Endometrial microvascular endothelial cells (primary cell): ENCODE measurements around the gene PGBD5. TPM values are rescaled to one million over a fixed set of nuclear protein-coding genes. Genes with fewer than 3 reads are reported as not detected.

ENCODE experiments used
- in situ Hi-C: cut with HindIII; loops from 2 replicates; pipeline ENCODE4 v1.10.0; 2017; ENCODE audit warnings: low sequenced_read_pairs, low pct_unique_long_range_greater_than_20kb; ENCODE audit errors: inconsistent ontology term
- total RNA-seq: library from RNA; depleted of rRNA; stranded (reverse); fragments of >200 nt; gene quantifications from one replicate; pipeline ENCODE4 v1.2.3, GENCODE V29; 2015; ENCODE audit errors: inconsistent ontology term

Gene PGBD5
- total RNA-seq, 1 donor from 2014 or later, result not detected

DNA sequence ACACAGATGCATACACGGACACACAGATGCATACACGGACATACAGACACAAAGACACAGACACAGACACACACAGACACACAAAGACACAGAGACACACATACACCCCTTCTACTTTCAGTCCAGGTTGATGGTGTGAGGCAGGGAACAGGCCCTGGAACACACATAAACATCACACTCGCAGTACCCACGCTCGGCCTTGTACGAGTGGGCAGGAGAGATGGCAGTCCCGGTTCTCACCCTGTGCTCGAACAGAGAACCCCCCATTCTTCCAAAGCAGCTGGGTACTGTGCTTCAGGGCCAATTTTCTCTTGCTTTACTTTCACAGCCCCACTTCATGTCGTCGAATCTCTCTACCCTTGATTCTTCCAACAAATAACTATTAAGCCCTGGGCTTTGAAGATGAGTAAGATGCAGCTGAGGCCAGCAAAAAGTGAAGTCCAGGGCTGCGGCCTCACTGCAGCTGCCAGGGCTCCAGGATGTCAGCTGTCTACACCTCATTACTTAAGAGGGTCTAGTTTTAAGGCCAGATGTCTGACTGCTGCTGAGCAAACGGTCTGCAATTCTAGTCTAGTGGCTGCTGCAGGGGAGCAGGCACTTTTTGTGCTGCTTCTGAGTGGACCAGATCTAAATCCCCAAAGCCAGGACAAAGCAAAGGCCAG is 90.1 kb downstream of the PGBD5 start:
- in situ Hi-C loops, result no loop called here

DNA sequence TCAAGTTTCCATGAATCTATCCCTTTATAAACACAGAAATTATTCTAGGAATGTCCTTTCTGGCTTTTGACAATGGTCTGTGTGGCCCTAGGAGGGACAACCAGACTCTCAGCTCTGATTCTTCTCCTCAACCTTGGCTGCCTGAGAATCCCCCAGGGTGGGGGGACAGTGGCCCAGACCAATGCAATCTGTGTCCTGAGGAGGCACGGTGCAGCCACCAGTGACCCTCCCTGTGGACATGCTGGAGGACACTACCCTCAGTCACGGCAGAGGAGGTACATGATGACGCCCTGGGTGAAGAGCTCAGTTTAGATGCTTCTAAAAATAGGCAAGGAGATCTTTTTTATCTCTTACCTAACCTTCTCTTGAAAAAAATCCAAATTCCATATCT is 91.7 kb downstream of the PGBD5 start:
- in situ Hi-C loops, result no loop called here

DNA sequence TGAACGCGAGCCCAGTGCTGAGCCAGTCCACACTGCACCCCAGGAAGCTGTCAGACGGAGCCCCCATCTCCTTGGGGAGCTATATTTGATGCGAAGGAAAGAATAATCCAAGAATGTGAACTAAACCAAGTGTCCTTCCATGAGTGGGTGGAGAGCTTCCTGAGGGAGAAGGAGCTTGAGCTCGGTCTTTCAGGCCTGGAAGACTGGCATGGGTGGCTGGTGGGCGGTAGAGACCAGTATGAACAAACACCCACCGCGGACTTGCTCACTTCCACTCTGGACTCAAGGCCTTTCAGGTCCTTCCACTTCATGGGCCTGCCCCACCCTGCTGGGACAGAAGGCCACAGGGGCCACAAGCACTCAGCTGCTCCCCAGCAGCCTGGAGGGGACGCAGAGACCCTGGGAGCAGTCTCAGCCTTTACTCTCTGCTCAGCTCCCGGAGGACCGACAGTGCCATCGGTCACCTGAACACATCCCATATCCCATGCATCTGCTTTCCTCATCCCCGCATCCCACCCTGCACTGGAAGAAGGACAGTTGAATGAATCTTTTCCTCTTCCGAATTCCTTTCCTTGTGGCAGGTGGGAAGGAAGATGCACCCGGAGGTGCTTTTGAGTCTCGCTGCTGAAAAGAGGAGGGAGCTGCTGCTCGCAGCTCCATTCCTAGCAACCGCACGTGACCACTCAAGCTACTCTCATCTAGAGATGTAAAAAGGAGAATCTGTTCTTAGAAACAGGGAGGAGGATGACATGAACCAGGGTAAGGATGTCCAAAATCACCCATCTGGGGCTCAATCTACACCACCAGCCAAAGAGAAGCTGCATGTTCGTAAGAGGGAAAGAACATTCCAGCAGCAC is 92.3 kb downstream of the PGBD5 start:
- in situ Hi-C loops, result no loop called here

DNA sequence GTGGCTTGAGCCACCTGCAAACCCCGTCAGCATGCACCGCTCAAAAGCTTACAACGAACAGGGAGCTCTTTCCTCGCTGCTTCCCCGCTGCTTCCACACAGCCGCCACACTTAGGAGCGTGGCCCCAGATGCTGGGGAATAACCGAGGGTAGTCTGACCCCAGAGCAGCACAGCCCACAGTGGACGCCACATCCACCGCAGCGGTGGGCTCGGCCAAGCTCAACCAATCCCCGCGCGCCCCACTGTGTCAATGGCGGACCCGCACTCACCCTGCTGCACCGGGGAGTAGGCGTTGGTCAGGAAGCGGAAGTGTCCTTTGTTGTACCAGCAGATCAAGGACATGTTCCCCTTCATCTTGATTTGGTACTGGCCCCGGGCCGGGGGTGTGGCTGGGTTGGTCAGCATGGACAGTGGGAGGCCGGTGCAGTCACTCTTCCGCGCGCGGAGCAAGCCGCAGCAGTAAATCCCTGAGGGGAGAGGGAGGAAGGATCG is 93.5 kb downstream of the PGBD5 start:
- in situ Hi-C loops, result no loop called here

- in situ Hi-C loops, result no loop called here
Measured at GRCh38 chr1:230332061-230332460, 94.1 kb downstream of the PGBD5 start.

DNA sequence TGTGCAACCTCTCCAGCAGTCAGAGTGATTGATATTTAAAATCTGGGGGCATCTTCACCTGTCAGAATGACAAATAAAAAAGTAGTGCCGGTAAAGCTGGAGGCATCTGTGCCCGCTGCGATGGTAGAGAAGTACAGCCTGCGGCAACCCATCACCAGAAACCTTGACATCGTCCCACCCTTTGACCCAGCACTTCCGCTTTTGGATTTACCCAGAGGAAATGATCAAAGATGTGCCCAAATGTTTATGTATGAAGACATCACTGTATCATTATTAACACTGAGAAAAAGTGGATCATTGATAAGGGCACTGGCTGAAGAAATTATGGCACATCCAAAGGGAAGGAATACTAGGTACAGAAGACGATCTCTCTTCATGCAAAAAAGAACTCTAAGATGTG is 96.0 kb downstream of the PGBD5 start:
- in situ Hi-C loops, result no loop called here

DNA sequence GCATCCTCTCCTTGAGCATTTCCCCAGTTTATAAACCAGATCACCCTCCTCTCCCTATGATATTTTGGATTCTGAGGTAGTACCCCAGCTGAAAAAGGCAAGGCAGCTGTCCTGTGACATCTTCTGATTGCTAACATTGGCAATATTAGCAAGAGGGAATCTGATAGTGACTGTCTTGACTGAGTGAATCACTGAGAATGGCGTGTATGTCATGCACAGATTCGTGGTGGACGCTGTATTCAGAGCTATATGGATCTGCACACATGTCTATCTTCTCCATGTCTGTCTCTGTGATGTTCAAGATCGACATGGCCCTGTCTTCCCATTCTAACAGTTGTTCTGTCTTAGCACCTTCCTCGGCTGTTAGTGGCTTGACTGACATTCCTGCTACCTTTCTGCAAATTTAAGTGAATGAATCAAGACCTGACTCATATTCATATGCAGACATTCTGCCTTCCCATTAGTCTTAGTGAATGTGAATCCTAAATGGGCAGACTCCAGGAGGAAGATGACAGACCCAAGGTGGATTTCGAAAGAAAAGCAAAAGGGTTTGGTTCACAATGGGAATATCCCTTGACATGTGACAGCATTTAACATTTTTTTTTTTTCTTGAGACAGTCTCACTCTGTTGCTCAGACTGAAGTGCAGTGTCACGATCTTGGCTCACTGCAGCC is 97.7 kb downstream of the PGBD5 start:
- in situ Hi-C loops, result no loop called here

- in situ Hi-C loops, result no loop called here
Measured at GRCh38 chr1:230327892-230328284, 98.2 kb downstream of the PGBD5 start.

DNA sequence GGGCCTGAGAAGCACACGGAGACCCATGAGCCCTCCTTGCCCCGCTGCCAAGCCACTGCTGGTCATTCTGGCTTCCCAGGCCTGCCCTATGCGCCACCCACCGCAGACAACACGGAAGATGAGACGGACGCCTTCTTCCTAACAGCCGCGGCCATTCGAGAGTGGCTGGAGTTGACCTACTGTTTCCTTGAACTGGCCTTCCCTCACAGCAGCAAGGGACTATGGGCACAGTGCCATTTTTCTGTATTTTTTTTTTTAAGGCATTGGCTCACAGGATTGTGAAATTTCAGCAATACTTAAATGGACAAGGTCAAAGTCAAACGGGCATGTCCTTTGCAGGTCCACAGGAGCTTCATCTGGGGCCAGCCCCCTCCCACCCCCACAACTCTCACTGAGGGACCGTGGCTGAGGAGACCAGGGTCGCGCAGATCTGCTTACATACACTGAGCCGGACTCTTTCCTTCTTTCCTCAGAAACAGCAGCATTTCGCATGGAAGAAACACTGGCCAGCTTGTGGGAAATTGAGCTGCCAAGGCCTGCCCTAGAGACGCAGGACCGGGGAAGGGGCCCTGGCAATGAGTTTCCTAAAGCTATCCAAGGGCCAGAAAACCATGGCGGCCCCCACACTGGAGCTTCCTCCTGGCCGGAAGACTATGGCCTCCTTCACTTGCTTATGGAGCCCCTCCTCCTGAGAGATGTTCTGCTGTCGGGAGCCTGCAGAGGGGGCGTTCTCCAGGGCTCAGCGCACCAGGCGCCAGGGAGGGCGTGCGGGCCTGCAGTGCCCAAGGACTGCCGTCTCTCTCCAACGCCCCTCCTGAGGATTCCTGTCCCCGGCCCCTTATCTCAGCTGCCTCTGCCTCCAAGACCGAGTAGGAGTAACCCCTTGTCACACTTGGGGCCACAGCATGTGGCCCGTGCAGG is 98.9 kb downstream of the PGBD5 start:
- in situ Hi-C loops, result no loop called here

- in situ Hi-C loops, result loop anchor here (25.0 kb wide), 1 partner anchor 686 kb away; the partner anchor contains the start of genes TAF5L and URB2
Measured at GRCh38 chr1:230323686-230324085, 102.4 kb downstream of the PGBD5 start.

GRCh38 chr1:230322967-230323547 is 103.1 kb downstream of the PGBD5 start:
- in situ Hi-C loops, result loop anchor here (25.0 kb wide), 1 partner anchor 686 kb away; the partner anchor contains the start of genes TAF5L and URB2

DNA sequence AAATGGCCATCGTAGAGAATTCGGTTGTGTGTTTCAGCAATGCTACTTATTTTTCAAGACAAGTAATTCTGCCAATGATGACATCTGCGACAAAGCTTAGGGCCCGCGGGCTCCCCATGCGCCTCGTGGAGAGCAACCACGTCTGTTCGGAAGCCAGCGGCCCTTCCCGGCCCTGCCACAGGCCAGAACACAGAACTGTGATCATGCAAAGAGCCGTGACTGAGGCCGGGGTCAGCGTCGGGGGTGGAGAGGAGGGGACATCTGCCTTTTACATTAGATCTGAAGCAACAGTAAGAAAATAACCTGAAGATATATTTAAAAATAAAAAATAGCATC is 103.7 kb downstream of the PGBD5 start:
- in situ Hi-C loops, result loop anchor here (25.0 kb wide), 1 partner anchor 685 kb away; the partner anchor contains the start of genes TAF5L and URB2

- in situ Hi-C loops, result loop anchor here (25.0 kb wide), 1 partner anchor 685 kb away; the partner anchor contains the start of genes TAF5L and URB2
Measured at GRCh38 chr1:230321741-230322420, 104.3 kb downstream of the PGBD5 start.

GRCh38 chr1:230321341-230321740 is 104.8 kb downstream of the PGBD5 start:
- in situ Hi-C loops, result loop anchor here (25.0 kb wide), 1 partner anchor 684 kb away; the partner anchor contains the start of genes TAF5L and URB2

DNA sequence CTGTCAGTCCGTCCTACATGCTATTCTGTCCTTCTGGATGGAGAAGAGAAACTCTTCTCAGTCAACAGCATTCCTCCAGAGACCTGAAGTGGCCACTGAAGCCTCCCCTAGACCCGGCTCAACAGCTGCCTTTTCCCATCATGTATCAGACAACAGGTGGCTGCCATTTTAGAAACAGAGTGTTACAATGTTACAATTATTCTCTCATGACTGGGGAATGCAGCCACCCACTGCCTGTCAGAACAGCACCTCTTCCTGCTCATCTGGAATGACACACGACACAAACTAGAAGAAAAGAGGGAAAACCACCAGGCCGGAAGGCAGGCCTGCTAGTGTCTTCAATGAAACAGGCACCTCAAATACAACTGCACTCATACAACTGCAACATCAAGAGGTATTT is 105.3 kb downstream of the PGBD5 start:
- in situ Hi-C loops, result loop anchor here (25.0 kb wide), 1 partner anchor 684 kb away; the partner anchor contains the start of genes TAF5L and URB2

- in situ Hi-C loops, result loop anchor here (25.0 kb wide), 1 partner anchor 682 kb away; the partner anchor contains the start of genes TAF5L and URB2
Measured at GRCh38 chr1:230319014-230319747, 107.0 kb downstream of the PGBD5 start.
